ENCODE data around the gene TMEM209.
"Not testable (repeated sequence)": the region's sequence is repeated elsewhere in the genome, so short reads cannot be mapped to it uniquely, and the experiment has no call there.

Gene TMEM209

GRCh38 chr7:130218806-130219620 lies 13.8 kb upstream of the TMEM209 start:
- DNase-seq (ENCODE audit: low read depth in 2 of 2) = no peak

- DNase-seq (ENCODE audit: low read depth in 2 of 2) = no peak
Measured at GRCh38 chr7:130216750-130217149, 11.5 kb upstream of the TMEM209 start.

- no peak for DNase-seq (ENCODE audit: low read depth in 2 of 2)
Measured at GRCh38 chr7:130216025-130216424, 10.8 kb upstream of the TMEM209 start.

GRCh38 chr7:130213828-130214227 lies 8.6 kb upstream of the TMEM209 start:
- no peak for DNase-seq (ENCODE audit: low read depth in 2 of 2)

GRCh38 chr7:130210181-130210935 lies 5.2 kb upstream of the TMEM209 start:
- no peak for DNase-seq (ENCODE audit: low read depth in 2 of 2)

- no peak for DNase-seq (ENCODE audit: low read depth in 2 of 2)
Measured at GRCh38 chr7:130208516-130208915, 3.3 kb upstream of the TMEM209 start.

- DNase-seq (ENCODE audit: low read depth in 2 of 2) = no peak
Measured at GRCh38 chr7:130207642-130208041, 2.4 kb upstream of the TMEM209 start, which contains the start of gene SSMEM1. SSMEM1 (plus strand) TSS chr7:130207860; CDS start chr7:130207911, 51 bp downstream.

GRCh38 chr7:130207033-130207432 lies 1.8 kb upstream of the TMEM209 start:
- no peak for DNase-seq (ENCODE audit: low read depth in 2 of 2)

- no peak for DNase-seq (ENCODE audit: low read depth in 2 of 2)
Measured at GRCh38 chr7:130201796-130202195, 3.4 kb downstream of the TMEM209 start.

- no peak for DNase-seq (ENCODE audit: low read depth in 2 of 2)
Measured at GRCh38 chr7:130197094-130197493, 8.1 kb downstream of the TMEM209 start.

GRCh38 chr7:130196476-130196875 lies 8.7 kb downstream of the TMEM209 start:
- DNase-seq (ENCODE audit: low read depth in 2 of 2) = no peak

- DNase-seq (ENCODE audit: low read depth in 2 of 2) = no peak
Measured at GRCh38 chr7:130195396-130195795, 9.8 kb downstream of the TMEM209 start.

- no peak for DNase-seq (ENCODE audit: low read depth in 2 of 2)
Measured at GRCh38 chr7:130191791-130192190, 13.4 kb downstream of the TMEM209 start.

- DNase-seq (ENCODE audit: low read depth in 2 of 2) = no peak
Measured at GRCh38 chr7:130189343-130189742, 15.9 kb downstream of the TMEM209 start.

- no peak for DNase-seq (ENCODE audit: low read depth in 2 of 2)
Measured at GRCh38 chr7:130187360-130187759, 17.8 kb downstream of the TMEM209 start.

- DNase-seq (ENCODE audit: low read depth in 2 of 2) = not testable (repeated sequence)
Measured at GRCh38 chr7:130184349-130184748, 20.9 kb downstream of the TMEM209 start.

GRCh38 chr7:130182990-130183389 lies 22.2 kb downstream of the TMEM209 start:
- no peak for DNase-seq (ENCODE audit: low read depth in 2 of 2)

GRCh38 chr7:130181263-130181605 lies 24.0 kb downstream of the TMEM209 start:
- no peak for DNase-seq (ENCODE audit: low read depth in 2 of 2)

GRCh38 chr7:130180571-130181262 lies 24.5 kb downstream of the TMEM209 start:
- peak in 1 of 2 donors; percentile 36 for DNase-seq (ENCODE audit: low read depth in 2 of 2)

GRCh38 chr7:130179631-130180030 lies 25.6 kb downstream of the TMEM209 start:
- DNase-seq (ENCODE audit: low read depth in 2 of 2) = no peak

- no peak for DNase-seq (ENCODE audit: low read depth in 2 of 2)
Measured at GRCh38 chr7:130178251-130178650, 27.0 kb downstream of the TMEM209 start.

GRCh38 chr7:130174237-130174959 lies 30.8 kb downstream of the TMEM209 start:
- no peak for DNase-seq (ENCODE audit: low read depth in 2 of 2)
